ENCODE data around the gene MEIS2. TPM values are rescaled to one million over a fixed set of nuclear protein-coding genes. Genes with fewer than 3 reads are reported as not detected.

The MEIS2 gene
- total and polyA plus RNA-seq, 12 donors: 36.2 to 139 (median 74.8) TPM

DNA sequence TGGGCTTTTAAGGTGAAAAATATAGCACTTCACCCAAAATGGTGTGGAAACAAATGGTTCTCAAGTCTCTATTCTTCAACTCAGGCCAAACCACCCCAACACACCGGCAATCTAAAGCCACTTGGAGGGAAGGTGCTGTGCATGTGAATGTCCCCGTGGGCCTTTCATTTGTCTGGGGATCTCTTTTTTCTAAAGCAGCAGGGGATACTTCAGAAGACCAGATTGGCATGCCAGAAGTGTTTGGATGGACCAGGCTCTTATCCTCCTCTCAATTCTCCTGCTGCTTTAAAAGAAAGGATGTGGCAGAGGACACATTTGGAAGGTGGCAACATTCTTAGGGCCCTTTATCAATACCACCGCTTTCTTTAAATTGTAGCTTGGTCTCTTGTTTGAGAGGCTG is 193.1 kb downstream of the MEIS2 start:
- DNase-seq: no peak
- no peak overlapping the region for H3K27ac ChIP-seq

DNA sequence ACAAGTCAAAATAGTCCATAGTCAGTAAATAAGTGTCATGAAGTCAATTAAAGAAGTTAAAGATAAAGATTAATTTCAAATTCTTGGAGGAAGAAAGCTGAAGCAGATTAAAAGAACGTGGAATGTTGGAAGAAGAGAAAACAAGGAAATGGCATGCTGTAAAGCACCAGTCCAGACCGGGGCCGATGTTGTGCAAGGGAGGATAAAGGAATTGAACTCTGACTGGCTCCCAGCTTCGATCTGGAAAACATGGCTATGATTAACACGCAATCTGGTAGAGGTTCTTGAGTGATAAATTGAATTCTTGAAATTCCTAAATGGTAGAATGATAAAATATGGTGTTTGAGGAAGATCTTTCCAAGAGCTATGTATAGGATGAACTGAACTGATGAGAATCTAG is 194.4 kb downstream of the MEIS2 start:
- no peak for TF ChIP-seq POLR2A (IDR thresholded peaks at IDR 0.05)
- TF ChIP-seq, protein P1, sequence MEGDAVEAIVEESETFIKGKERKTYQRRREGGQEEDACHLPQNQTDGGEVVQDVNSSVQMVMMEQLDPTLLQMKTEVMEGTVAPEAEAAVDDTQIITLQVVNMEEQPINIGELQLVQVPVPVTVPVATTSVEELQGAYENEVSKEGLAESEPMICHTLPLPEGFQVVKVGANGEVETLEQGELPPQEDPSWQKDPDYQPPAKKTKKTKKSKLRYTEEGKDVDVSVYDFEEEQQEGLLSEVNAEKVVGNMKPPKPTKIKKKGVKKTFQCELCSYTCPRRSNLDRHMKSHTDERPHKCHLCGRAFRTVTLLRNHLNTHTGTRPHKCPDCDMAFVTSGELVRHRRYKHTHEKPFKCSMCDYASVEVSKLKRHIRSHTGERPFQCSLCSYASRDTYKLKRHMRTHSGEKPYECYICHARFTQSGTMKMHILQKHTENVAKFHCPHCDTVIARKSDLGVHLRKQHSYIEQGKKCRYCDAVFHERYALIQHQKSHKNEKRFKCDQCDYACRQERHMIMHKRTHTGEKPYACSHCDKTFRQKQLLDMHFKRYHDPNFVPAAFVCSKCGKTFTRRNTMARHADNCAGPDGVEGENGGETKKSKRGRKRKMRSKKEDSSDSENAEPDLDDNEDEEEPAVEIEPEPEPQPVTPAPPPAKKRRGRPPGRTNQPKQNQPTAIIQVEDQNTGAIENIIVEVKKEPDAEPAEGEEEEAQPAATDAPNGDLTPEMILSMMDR (IDR thresholded peaks at IDR 0.05): no peak
- peak in 1 of 7 donors; percentile 36 for DNase-seq
- H3K4me3 ChIP-seq: no peak overlapping the region
- H3K27ac ChIP-seq: no peak overlapping the region
- no peaks in the 10 kb centered on the region for H3K36me3 ChIP-seq (replicated peaks in 1 of 2)
- intact Hi-C loops (cut with DNase I): no loop called here
- H3K27me3 ChIP-seq: no peaks in the 10 kb centered on the region
- 63 to 68% (median 68%) methylated on average over 5 of the region's 5 CpGs for WGBS, 4 donors
- H3K4me1 ChIP-seq (replicated peaks in 1 of 2): peaks cover 17 to 37% of the 10 kb centered on the region in 2 donors
- H3K9me3 ChIP-seq (replicated peaks in 1 of 3): no peaks in the 10 kb centered on the region

More for the DNA sequence above, 193.1 kb downstream of the MEIS2 start:
- WGBS, 4 donors: 90 to 93% (median 92%) methylated on average over 3 of the region's 3 CpGs
- intact Hi-C loops (cut with DNase I): no loop called here
- no peaks in the 10 kb centered on the region for H3K36me3 ChIP-seq (replicated peaks in 1 of 2)
- H3K27me3 ChIP-seq: no peaks in the 10 kb centered on the region
- H3K9me3 ChIP-seq (replicated peaks in 1 of 3): no peaks in the 10 kb centered on the region
- no peak overlapping the region for H3K4me3 ChIP-seq
- H3K4me1 ChIP-seq (replicated peaks in 1 of 2): peaks cover 22 to 48% of the 10 kb centered on the region in 2 donors
- no peak for TF ChIP-seq POLR2A (IDR thresholded peaks at IDR 0.05)
- TF ChIP-seq, protein P1 (IDR thresholded peaks at IDR 0.05): no peak

DNA sequence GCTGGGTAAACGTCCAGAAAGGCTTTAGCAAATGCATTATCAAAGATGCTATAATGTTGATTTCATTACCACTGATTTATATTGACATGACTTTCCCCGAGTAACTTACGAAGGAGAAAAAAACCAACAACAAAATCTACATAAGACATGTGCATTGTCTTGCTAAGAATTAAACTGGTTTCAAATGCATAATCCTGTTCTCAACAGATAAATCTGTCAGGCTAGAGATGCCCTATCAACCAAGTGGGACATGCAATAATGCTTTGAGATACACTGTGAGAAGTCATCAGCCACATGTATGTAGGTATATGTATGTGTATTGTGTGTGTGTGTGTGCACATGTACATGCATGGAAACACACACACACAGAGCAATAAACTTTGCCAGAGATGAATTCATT is 195.6 kb downstream of the MEIS2 start:
- WGBS, 4 donors: 38 to 54% (median 45%) methylated on average over 3 of the region's 3 CpGs
- Histone ChIP-seq H3K27me3 (no peaks in the 10 kb centered on the region), H3K27ac (no peak overlapping the region), H3K9me3 (replicated peaks in 1 of 3) (no peaks in the 10 kb centered on the region), H3K4me1 (replicated peaks in 1 of 2) (peaks cover 18 to 38% of the 10 kb centered on the region in 2 donors), H3K36me3 (replicated peaks in 1 of 2) (no peaks in the 10 kb centered on the region), H3K4me3 (no peak overlapping the region)
- no peak for DNase-seq
- intact Hi-C loops (cut with DNase I): no loop called here
- TF ChIP-seq, protein P1 (IDR thresholded peaks at IDR 0.05): no peak
- TF ChIP-seq POLR2A (IDR thresholded peaks at IDR 0.05): no peak

DNA sequence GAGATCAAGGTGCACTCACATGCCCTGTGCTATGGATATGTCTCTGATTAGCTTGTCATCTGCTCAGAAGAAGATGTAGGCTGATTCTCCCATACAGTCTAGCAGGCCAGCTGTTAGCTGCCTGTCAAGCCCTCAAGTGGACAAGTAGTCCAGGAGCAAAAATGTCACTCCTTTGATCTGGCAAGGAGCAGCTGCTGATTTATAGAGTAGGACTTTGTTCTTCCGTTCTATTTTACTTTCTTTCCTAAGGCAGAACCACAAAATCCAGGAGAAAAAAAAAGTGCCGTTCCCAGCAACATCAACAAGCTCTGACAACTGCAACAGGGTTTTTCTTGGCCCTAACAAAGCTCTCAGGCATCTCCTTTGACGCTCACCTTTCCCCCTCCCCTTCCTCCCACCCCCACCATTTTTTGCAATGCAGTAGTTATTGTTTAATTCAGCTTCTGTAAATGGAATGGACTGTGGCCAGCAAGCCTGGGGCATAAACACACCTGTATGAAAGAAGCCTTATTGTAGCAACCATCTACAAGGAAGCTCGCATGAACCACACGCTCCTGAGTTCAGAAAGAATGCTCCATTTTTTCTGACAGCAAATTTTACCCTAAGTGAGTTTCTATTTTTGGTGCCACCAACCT is 196.3 kb downstream of the MEIS2 start:
- no peaks in the 10 kb centered on the region for H3K36me3 ChIP-seq (replicated peaks in 1 of 2)
- peak overlapping the region in 1 of 5 donors; percentile 1 for H3K27ac ChIP-seq
- no peaks in the 10 kb centered on the region for H3K9me3 ChIP-seq (replicated peaks in 1 of 3)
- intact Hi-C loops (cut with DNase I): no loop called here
- WGBS, 4 donors: 35 to 48% (median 38%) methylated on average over 5 of the region's 5 CpGs
- no peak for DNase-seq
- TF ChIP-seq POLR2A (IDR thresholded peaks at IDR 0.05): no peak
- TF ChIP-seq, protein P1 (IDR thresholded peaks at IDR 0.05): no peak
- no peaks in the 10 kb centered on the region for H3K27me3 ChIP-seq
- H3K4me1 ChIP-seq (replicated peaks in 1 of 2): peaks cover 24 to 44% of the 10 kb centered on the region in 2 donors
- no peak overlapping the region for H3K4me3 ChIP-seq

Measured in adrenal gland (tissue), 12 donors.